Measurements from ENCODE around the gene TMEM72. TPM values are rescaled to one million over a fixed set of nuclear protein-coding genes. Genes with fewer than 3 reads are reported as not detected.

Gene TMEM72
- polyA plus RNA-seq, 1 donor (not counting 4 experiments of a cell fraction or from before 2014, with no cell fraction given): not detected

- H2AFZ ChIP-seq (ENCODE audit: control insufficient read depth, low read length): no peak overlapping the region
- dilution Hi-C loops (cut with MboI; ENCODE audit: extremely low pct_ligation_motif_present, low sequenced_read_pairs): no loop called here
- H3K79me2 ChIP-seq (ENCODE audit: control insufficient read depth, insufficient read depth, low read length): no peaks in the 10 kb centered on the region
- no peak overlapping the region for H3K27ac ChIP-seq (ENCODE audit: control insufficient read depth, insufficient read depth, low read length)
- no peak overlapping the region for H3K4me2 ChIP-seq (ENCODE audit: control insufficient read depth, extremely low read depth, insufficient read depth, low read depth, low read length)
- no peaks in the 10 kb centered on the region for H4K20me1 ChIP-seq (ENCODE audit: control insufficient read depth, extremely low read depth, insufficient read depth, low read length)
- no peak overlapping the region for H3K9ac ChIP-seq (ENCODE audit: control insufficient read depth, extremely low read depth, insufficient read depth, low read length)
- no peaks in the 10 kb centered on the region for H3K36me3 ChIP-seq (ENCODE audit: control insufficient read depth in 2 of 2, extremely low read depth in 1 of 2, insufficient read depth in 2 of 2, low read length in 2 of 2)
- H3K4me1 ChIP-seq (ENCODE audit: control insufficient read depth, extremely low read depth, insufficient read depth, low read length): no peaks in the 10 kb centered on the region
- no peak overlapping the region for H3K4me3 ChIP-seq (ENCODE audit: control insufficient read depth in 2 of 3, extremely low read depth in 1 of 3, insufficient read depth in 2 of 3, low read depth in 1 of 3, low read length in 3 of 3)
- H3K27me3 ChIP-seq (ENCODE audit: control insufficient read depth, extremely low read depth, insufficient read depth, low read length): no peaks in the 10 kb centered on the region
- no peaks in the 10 kb centered on the region for H3K9me1 ChIP-seq (ENCODE audit: control insufficient read depth, extremely low read depth, insufficient read depth, low read length)
- DNase-seq (ENCODE audit: low read depth, low spot score) (no peak), FAIRE-seq (no peak)
- no peak for TF ChIP-seq EZH2 (IDR thresholded peaks at IDR 0.05; ENCODE audit: low read length)
- no peak for TF ChIP-seq CTCF (optimal IDR thresholded peaks at IDR 0.05 in 1 of 3, IDR thresholded peaks at IDR 0.05 in 1 of 3, conservative IDR thresholded peaks at IDR 0.05 in 1 of 3; ENCODE audit: extremely low read depth in 1 of 3, insufficient read depth in 2 of 3, low read length in 3 of 3)
- H3K9me3 ChIP-seq (ENCODE audit: control insufficient read depth, low read depth, low read length): no peaks in the 10 kb centered on the region
These were observed 8.1 kb upstream of the TMEM72 start for GRCh38 chr10:44902941-44903545.

GRCh38 chr10:44906486-44906885 lies 4.7 kb upstream of the TMEM72 start:
- no peak overlapping the region for H3K27ac ChIP-seq (ENCODE audit: control insufficient read depth, insufficient read depth, low read length)
- no peaks in the 10 kb centered on the region for H3K36me3 ChIP-seq (ENCODE audit: control insufficient read depth in 2 of 2, extremely low read depth in 1 of 2, insufficient read depth in 2 of 2, low read length in 2 of 2)
- TF ChIP-seq CTCF (optimal IDR thresholded peaks at IDR 0.05 in 1 of 3, IDR thresholded peaks at IDR 0.05 in 1 of 3, conservative IDR thresholded peaks at IDR 0.05 in 1 of 3; ENCODE audit: extremely low read depth in 1 of 3, insufficient read depth in 2 of 3, low read length in 3 of 3): no peak
- TF ChIP-seq EZH2 (IDR thresholded peaks at IDR 0.05; ENCODE audit: low read length): no peak
- no peaks in the 10 kb centered on the region for H4K20me1 ChIP-seq (ENCODE audit: control insufficient read depth, extremely low read depth, insufficient read depth, low read length)
- H3K79me2 ChIP-seq (ENCODE audit: control insufficient read depth, insufficient read depth, low read length): no peaks in the 10 kb centered on the region
- no peaks in the 10 kb centered on the region for H3K9me3 ChIP-seq (ENCODE audit: control insufficient read depth, low read depth, low read length)
- DNase-seq (ENCODE audit: low read depth, low spot score) (no peak), FAIRE-seq (no peak)
- no peaks in the 10 kb centered on the region for H3K4me1 ChIP-seq (ENCODE audit: control insufficient read depth, extremely low read depth, insufficient read depth, low read length)
- H3K4me2 ChIP-seq (ENCODE audit: control insufficient read depth, extremely low read depth, insufficient read depth, low read depth, low read length): no peak overlapping the region
- H3K27me3 ChIP-seq (ENCODE audit: control insufficient read depth, extremely low read depth, insufficient read depth, low read length): no peaks in the 10 kb centered on the region
- H3K9ac ChIP-seq (ENCODE audit: control insufficient read depth, extremely low read depth, insufficient read depth, low read length): no peak overlapping the region
- dilution Hi-C loops (cut with MboI; ENCODE audit: extremely low pct_ligation_motif_present, low sequenced_read_pairs): no loop called here
- H3K4me3 ChIP-seq (ENCODE audit: control insufficient read depth in 2 of 3, extremely low read depth in 1 of 3, insufficient read depth in 2 of 3, low read depth in 1 of 3, low read length in 3 of 3): no peak overlapping the region
- no peaks in the 10 kb centered on the region for H3K9me1 ChIP-seq (ENCODE audit: control insufficient read depth, extremely low read depth, insufficient read depth, low read length)
- no peak overlapping the region for H2AFZ ChIP-seq (ENCODE audit: control insufficient read depth, low read length)
